ENCODE measurements around the gene TRAPPC2L. TPM values are rescaled to one million over a fixed set of nuclear protein-coding genes. Genes with fewer than 3 reads are reported as not detected.

The TRAPPC2L gene
- total RNA-seq, 1 experiment from 2014 or later: 94.1 TPM

DNA sequence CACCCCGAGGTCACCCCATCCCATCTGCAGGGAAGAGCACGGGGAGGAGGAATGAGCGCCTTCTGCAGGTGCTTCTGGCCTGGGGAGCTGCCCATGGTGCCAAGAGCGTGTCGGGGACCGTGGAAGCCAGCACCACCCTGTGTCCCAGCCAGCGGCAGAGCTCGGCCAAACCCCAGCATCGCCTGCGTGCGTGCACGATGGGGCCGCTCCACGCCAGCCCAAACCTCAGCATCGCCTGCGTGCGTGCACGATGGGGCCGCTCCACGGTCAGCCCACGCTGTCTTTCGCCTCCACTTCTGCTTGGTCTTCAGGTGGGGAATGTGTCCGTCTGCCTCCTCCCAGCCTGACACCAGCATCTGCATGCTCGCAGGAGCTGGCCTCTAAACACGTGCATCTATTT lies 14.1 kb upstream of the TRAPPC2L start (continued):
- no peak for TF ChIP-seq CEBPB (IDR thresholded peaks at IDR 0.05; ENCODE audit: low read depth)
- no peak for TF ChIP-seq FOSL1 (IDR thresholded peaks at IDR 0.05; ENCODE audit: low read depth)
- TF ChIP-seq ZFX (IDR thresholded peaks at IDR 0.05): no peak
- TF ChIP-seq POLR2AphosphoS5 (IDR thresholded peaks at IDR 0.05; ENCODE audit: low read depth, low read length): no peak
- no peak for TF ChIP-seq SIN3A (IDR thresholded peaks at IDR 0.05; ENCODE audit: low read depth)
- TF ChIP-seq, protein P1, sequence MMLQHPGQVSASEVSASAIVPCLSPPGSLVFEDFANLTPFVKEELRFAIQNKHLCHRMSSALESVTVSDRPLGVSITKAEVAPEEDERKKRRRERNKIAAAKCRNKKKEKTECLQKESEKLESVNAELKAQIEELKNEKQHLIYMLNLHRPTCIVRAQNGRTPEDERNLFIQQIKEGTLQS (IDR thresholded peaks at IDR 0.05): no peak
- TF ChIP-seq, protein P2, sequence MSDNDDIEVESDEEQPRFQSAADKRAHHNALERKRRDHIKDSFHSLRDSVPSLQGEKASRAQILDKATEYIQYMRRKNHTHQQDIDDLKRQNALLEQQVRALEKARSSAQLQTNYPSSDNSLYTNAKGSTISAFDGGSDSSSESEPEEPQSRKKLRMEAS (IDR thresholded peaks at IDR 0.05): no peak
- TF ChIP-seq, protein P3, sequence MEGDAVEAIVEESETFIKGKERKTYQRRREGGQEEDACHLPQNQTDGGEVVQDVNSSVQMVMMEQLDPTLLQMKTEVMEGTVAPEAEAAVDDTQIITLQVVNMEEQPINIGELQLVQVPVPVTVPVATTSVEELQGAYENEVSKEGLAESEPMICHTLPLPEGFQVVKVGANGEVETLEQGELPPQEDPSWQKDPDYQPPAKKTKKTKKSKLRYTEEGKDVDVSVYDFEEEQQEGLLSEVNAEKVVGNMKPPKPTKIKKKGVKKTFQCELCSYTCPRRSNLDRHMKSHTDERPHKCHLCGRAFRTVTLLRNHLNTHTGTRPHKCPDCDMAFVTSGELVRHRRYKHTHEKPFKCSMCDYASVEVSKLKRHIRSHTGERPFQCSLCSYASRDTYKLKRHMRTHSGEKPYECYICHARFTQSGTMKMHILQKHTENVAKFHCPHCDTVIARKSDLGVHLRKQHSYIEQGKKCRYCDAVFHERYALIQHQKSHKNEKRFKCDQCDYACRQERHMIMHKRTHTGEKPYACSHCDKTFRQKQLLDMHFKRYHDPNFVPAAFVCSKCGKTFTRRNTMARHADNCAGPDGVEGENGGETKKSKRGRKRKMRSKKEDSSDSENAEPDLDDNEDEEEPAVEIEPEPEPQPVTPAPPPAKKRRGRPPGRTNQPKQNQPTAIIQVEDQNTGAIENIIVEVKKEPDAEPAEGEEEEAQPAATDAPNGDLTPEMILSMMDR (IDR thresholded peaks at IDR 0.05 in 2 of 3, conservative IDR thresholded peaks at IDR 0.05 in 1 of 3; ENCODE audit: borderline replicate concordance in 1 of 3, insufficient read depth in 1 of 3, low read depth in 2 of 3, low read length in 2 of 3): no peak
- no peak for TF ChIP-seq EGR1 (IDR thresholded peaks at IDR 0.05; ENCODE audit: low read depth)
- no peak for TF ChIP-seq POLR2A (IDR thresholded peaks at IDR 0.05; ENCODE audit: borderline replicate concordance, extremely low read depth, insufficient read depth, insufficient read length)

DNA sequence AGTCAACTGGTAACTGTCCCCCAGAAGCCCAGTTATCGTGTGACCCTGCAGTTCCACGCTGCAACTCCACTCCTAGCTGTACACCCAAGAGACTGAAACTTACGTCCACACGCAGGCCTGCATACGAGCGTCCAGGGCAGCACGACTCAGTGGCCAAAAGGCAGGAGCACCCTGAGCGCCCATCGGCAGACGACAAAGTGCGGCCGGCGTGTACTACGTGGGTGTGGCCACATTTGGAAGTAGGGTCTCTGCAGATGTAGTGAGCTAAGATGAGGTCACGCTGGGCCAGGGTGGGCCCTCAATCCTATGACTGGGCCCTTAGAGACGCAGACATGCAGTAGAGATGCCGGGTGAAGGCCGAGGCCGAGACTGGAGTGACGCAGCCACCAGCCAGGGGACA lies 13.7 kb upstream of the TRAPPC2L start:
- H2AFZ ChIP-seq (ENCODE audit: low read depth, low read length, poor library complexity, severe bottlenecking): no peak overlapping the region
- RAD21 ChIA-PET (ENCODE audit: low non-redundant PET in 1 of 2, low total read pairs in 2 of 2, uncharacterized antibody in 2 of 2, unreplicated experiment in 2 of 2): no interaction called here
- H3K4me1 ChIP-seq (ENCODE audit: control insufficient read depth in 1 of 2, insufficient read depth in 2 of 2, low read length in 2 of 2): no peaks in the 10 kb centered on the region
- no peak for ATAC-seq
- H3K27me3 ChIP-seq (ENCODE audit: insufficient read depth, low read length): no peaks in the 10 kb centered on the region
- H3K9me2 ChIP-seq (ENCODE audit: insufficient read depth): no peaks in the 10 kb centered on the region
- H3K36me3 ChIP-seq (ENCODE audit: control insufficient read depth in 1 of 2, insufficient read depth in 2 of 2, low read length in 2 of 2): no peaks in the 10 kb centered on the region
- CTCF ChIA-PET: interaction anchor here (1.9 kb wide), 1 partner anchor 15 kb away, joined by 4 read pairs; no protein-coding TSS in a partner anchor
- DNase-seq (ENCODE audit: low read depth, low spot score): no peak
- H3K9me3 ChIP-seq (ENCODE audit: control insufficient read depth in 1 of 2, insufficient read depth in 1 of 2, low read depth in 1 of 2, low read length in 2 of 2): no peaks in the 10 kb centered on the region
- no peaks in the 10 kb centered on the region for H3K79me2 ChIP-seq (ENCODE audit: insufficient read depth, low read length)
- no TSS peak for BruUV-seq (replicated peaks)
- H3K4me2 ChIP-seq (ENCODE audit: low read length): no peak overlapping the region
- POLR2A ChIA-PET: interaction anchor here (0.7 kb wide), 1 partner anchor 42 kb away, joined by 3 read pairs; no protein-coding TSS in a partner anchor
- no peak overlapping the region for H3K27ac ChIP-seq (ENCODE audit: low read depth, low read length)
- no peak overlapping the region for H3K9ac ChIP-seq (ENCODE audit: low read length)
- intact Hi-C loops (cut with micrococcal nuclease): no loop called here
- no peak overlapping the region for H3K4me3 ChIP-seq (replicated peaks in 1 of 2; ENCODE audit: low read depth in 1 of 2, low read length in 2 of 2)
- H4K20me1 ChIP-seq (ENCODE audit: insufficient read depth): no peaks in the 10 kb centered on the region
- TF ChIP-seq, protein P1 (IDR thresholded peaks at IDR 0.05): no peak
- TF ChIP-seq POLR2A (IDR thresholded peaks at IDR 0.05; ENCODE audit: borderline replicate concordance, extremely low read depth, insufficient read depth, insufficient read length): no peak
- no peak for TF ChIP-seq POLR2AphosphoS5 (IDR thresholded peaks at IDR 0.05; ENCODE audit: low read depth, low read length)
- TF ChIP-seq SP1 (IDR thresholded peaks at IDR 0.05; ENCODE audit: low read depth): no peak
- no peak for TF ChIP-seq CBX3 (IDR thresholded peaks at IDR 0.05; ENCODE audit: low read depth)
- TF ChIP-seq EZH2 (IDR thresholded peaks at IDR 0.05): no peak
- TF ChIP-seq, protein P4, sequence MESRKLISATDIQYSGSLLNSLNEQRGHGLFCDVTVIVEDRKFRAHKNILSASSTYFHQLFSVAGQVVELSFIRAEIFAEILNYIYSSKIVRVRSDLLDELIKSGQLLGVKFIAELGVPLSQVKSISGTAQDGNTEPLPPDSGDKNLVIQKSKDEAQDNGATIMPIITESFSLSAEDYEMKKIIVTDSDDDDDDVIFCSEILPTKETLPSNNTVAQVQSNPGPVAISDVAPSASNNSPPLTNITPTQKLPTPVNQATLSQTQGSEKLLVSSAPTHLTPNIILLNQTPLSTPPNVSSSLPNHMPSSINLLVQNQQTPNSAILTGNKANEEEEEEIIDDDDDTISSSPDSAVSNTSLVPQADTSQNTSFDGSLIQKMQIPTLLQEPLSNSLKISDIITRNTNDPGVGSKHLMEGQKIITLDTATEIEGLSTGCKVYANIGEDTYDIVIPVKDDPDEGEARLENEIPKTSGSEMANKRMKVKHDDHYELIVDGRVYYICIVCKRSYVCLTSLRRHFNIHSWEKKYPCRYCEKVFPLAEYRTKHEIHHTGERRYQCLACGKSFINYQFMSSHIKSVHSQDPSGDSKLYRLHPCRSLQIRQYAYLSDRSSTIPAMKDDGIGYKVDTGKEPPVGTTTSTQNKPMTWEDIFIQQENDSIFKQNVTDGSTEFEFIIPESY (IDR thresholded peaks at IDR 0.05; ENCODE audit: extremely low read depth, insufficient replicate concordance, low read length): no peak
- no peak for TF ChIP-seq EZH2phosphoT487 (IDR thresholded peaks at IDR 0.05; ENCODE audit: borderline replicate concordance)
- no peak for TF ChIP-seq CEBPB (IDR thresholded peaks at IDR 0.05; ENCODE audit: low read depth)
- TF ChIP-seq TCF7L2 (IDR thresholded peaks at IDR 0.05; ENCODE audit: borderline replicate concordance, extremely low read depth, insufficient read depth, insufficient read length): no peak
- TF ChIP-seq RAD21 (IDR thresholded peaks at IDR 0.05; ENCODE audit: low read depth): no peak
- TF ChIP-seq ZFX (IDR thresholded peaks at IDR 0.05): no peak
- TF ChIP-seq, protein P3 (IDR thresholded peaks at IDR 0.05 in 2 of 3, conservative IDR thresholded peaks at IDR 0.05 in 1 of 3; ENCODE audit: borderline replicate concordance in 1 of 3, insufficient read depth in 1 of 3, low read depth in 2 of 3, low read length in 2 of 3): no peak
- no peak for TF ChIP-seq YY1 (IDR thresholded peaks at IDR 0.05; ENCODE audit: extremely low read depth, insufficient replicate concordance, low read depth, low read length)

Data from HCT116 (cell line).